ENCODE data around the gene THYN1. TPM values are rescaled to one million over a fixed set of nuclear protein-coding genes. Genes with fewer than 3 reads are reported as not detected.

THYN1 gene
- total RNA-seq, 1 experiment from 2014 or later, result 88.3 TPM

DNA sequence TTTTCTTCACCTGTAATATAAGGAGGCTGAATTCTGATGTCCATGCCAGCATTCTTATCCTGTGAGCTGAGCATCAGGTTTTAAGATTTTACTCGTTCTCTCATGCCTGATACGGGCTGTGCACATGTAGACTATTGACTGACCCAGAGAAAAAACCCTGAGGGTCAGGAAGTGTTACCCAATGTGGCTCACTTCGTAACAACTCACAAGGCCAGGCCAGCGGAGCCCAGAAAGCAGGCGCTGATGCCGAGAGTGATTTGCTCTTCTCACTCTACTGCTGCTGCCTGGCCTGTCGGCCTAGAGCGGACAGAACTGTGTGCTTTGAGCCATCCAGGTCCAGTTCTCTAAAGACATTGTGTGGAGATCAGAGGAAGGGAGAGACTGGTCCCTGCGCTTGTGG lies 10.8 kb downstream of the THYN1 start:
- Mint-ChIP-seq H3K4me3 (ENCODE audit: unreplicated experiment) (no peak overlapping the region), H3K36me3 (ENCODE audit: insufficient read depth, unreplicated experiment) (peaks cover 34% of the 10 kb centered on the region), H3K4me1 (ENCODE audit: low read depth, unreplicated experiment) (no peaks in the 10 kb centered on the region), H3K9me3 (ENCODE audit: unreplicated experiment) (no peaks in the 10 kb centered on the region), H3K27ac (ENCODE audit: unreplicated experiment) (no peak overlapping the region), H3K27me3 (ENCODE audit: insufficient read depth, unreplicated experiment) (no peaks in the 10 kb centered on the region)
- Histone ChIP-seq H3K4me3 (ENCODE audit: low read depth, low read length) (no peak overlapping the region), H3K4me1 (no peaks in the 10 kb centered on the region), H3K27me3 (replicated peaks; ENCODE audit: control insufficient read depth, insufficient read depth, low read length) (no peaks in the 10 kb centered on the region), H3K36me3 (ENCODE audit: control insufficient read depth, insufficient read depth, low read length) (0 out of 2 replicates have a peak, but pooled peaks cover 3% of the 10 kb centered on the region), H3K9me3 (no peaks in the 10 kb centered on the region)
- ChIA-PET POLR2A (no interaction called here), CTCF (interaction anchor here (1.0 kb wide), 1 partner anchor 20 kb away, joined by 3 read pairs; no protein-coding TSS in a partner anchor)
- TF ChIP-seq, protein P1, sequence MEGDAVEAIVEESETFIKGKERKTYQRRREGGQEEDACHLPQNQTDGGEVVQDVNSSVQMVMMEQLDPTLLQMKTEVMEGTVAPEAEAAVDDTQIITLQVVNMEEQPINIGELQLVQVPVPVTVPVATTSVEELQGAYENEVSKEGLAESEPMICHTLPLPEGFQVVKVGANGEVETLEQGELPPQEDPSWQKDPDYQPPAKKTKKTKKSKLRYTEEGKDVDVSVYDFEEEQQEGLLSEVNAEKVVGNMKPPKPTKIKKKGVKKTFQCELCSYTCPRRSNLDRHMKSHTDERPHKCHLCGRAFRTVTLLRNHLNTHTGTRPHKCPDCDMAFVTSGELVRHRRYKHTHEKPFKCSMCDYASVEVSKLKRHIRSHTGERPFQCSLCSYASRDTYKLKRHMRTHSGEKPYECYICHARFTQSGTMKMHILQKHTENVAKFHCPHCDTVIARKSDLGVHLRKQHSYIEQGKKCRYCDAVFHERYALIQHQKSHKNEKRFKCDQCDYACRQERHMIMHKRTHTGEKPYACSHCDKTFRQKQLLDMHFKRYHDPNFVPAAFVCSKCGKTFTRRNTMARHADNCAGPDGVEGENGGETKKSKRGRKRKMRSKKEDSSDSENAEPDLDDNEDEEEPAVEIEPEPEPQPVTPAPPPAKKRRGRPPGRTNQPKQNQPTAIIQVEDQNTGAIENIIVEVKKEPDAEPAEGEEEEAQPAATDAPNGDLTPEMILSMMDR (IDR thresholded peaks at IDR 0.05; ENCODE audit: insufficient read depth in 1 of 2, low read depth in 1 of 2, low read length in 1 of 2, severe bottlenecking in 1 of 2, unreplicated experiment in 1 of 2), result no peak
- DNase-seq, result peak in 1 of 2 experiments; percentile 24
- no TSS peak for BruUV-seq (replicated peaks)
- intact Hi-C loops (cut with micrococcal nuclease; ENCODE audit: unreplicated experiment), result no loop called here

DNA sequence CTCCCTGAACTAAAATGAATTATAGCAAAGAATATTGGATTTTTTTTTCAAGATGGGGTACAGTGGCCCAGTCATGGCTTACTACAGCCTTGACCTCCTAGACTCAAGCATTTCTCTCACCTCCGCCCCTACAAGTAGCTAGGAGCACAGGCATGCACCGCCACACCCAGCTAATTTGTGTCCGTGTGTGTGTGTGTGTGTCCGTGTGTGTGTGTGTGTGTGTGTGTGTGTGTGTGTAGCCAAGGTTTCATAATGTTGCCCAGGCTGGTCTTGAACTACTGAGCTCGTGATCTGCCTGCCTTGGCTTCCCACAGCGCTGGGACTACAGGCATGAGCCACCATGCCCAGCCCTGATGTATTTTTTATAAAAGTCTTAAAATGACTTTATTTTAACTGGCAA lies 12.6 kb downstream of the THYN1 start:
- H3K4me1 ChIP-seq, result no peaks in the 10 kb centered on the region
- CTCF ChIA-PET, result interaction anchor here (1.0 kb wide), 1 partner anchor 14 kb away, joined by 3 read pairs; no protein-coding TSS in a partner anchor
- Mint-ChIP-seq H3K4me3 (ENCODE audit: unreplicated experiment) (no peak overlapping the region), H3K27ac (ENCODE audit: unreplicated experiment) (no peak overlapping the region), H3K27me3 (ENCODE audit: insufficient read depth, unreplicated experiment) (no peaks in the 10 kb centered on the region), H3K36me3 (ENCODE audit: insufficient read depth, unreplicated experiment) (peaks cover 31% of the 10 kb centered on the region), H3K4me1 (ENCODE audit: low read depth, unreplicated experiment) (no peaks in the 10 kb centered on the region), H3K9me3 (ENCODE audit: unreplicated experiment) (no peaks in the 10 kb centered on the region)
- H3K36me3 ChIP-seq (ENCODE audit: control insufficient read depth, insufficient read depth, low read length), result 0 out of 2 replicates have a peak, but pooled peaks cover 3% of the 10 kb centered on the region
- H3K27me3 ChIP-seq (replicated peaks; ENCODE audit: control insufficient read depth, insufficient read depth, low read length), result no peaks in the 10 kb centered on the region
- no peaks in the 10 kb centered on the region for H3K9me3 ChIP-seq
- POLR2A ChIA-PET, result no interaction called here
- H3K4me3 ChIP-seq (ENCODE audit: low read depth, low read length), result no peak overlapping the region
- TF ChIP-seq, protein P1 (IDR thresholded peaks at IDR 0.05; ENCODE audit: insufficient read depth in 1 of 2, low read depth in 1 of 2, low read length in 1 of 2, severe bottlenecking in 1 of 2, unreplicated experiment in 1 of 2), result no peak
- peak in 1 of 2 experiments; percentile 17 for DNase-seq
- BruUV-seq (replicated peaks), result no TSS peak
- intact Hi-C loops (cut with micrococcal nuclease; ENCODE audit: unreplicated experiment), result no loop called here

DNA sequence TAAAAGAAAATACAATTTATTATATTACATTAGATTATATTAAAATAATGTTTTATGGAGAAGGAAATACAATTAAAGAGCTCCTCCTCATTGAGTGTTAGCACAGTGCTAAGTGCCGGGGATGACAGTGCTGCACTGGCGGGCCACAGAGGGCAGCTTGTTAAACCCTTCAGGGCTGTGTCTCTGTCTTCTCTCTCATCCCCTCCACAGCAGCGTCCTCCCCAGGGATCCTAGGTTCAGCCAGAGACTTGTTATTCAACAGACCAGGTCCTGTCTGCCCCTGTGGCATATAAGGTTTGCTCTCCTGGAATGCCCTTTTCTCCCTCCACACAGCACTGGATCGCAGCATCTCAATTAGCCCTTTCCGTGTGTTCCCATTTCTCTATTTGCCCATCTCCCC lies 14.2 kb downstream of the THYN1 start:
- Histone ChIP-seq H3K9me3 (no peaks in the 10 kb centered on the region), H3K27me3 (replicated peaks; ENCODE audit: control insufficient read depth, insufficient read depth, low read length) (no peaks in the 10 kb centered on the region), H3K36me3 (ENCODE audit: control insufficient read depth, insufficient read depth, low read length) (0 out of 2 replicates have a peak, but pooled peaks cover 3% of the 10 kb centered on the region), H3K4me1 (no peaks in the 10 kb centered on the region), H3K4me3 (ENCODE audit: low read depth, low read length) (no peak overlapping the region)
- Mint-ChIP-seq H3K36me3 (ENCODE audit: insufficient read depth, unreplicated experiment) (peaks cover 17% of the 10 kb centered on the region), H3K4me1 (ENCODE audit: low read depth, unreplicated experiment) (no peaks in the 10 kb centered on the region), H3K27ac (ENCODE audit: unreplicated experiment) (no peak overlapping the region), H3K27me3 (ENCODE audit: insufficient read depth, unreplicated experiment) (no peaks in the 10 kb centered on the region), H3K9me3 (ENCODE audit: unreplicated experiment) (no peaks in the 10 kb centered on the region), H3K4me3 (ENCODE audit: unreplicated experiment) (no peak overlapping the region)
- TF ChIP-seq, protein P1 (IDR thresholded peaks at IDR 0.05; ENCODE audit: insufficient read depth in 1 of 2, low read depth in 1 of 2, low read length in 1 of 2, severe bottlenecking in 1 of 2, unreplicated experiment in 1 of 2), result no peak
- intact Hi-C loops (cut with micrococcal nuclease; ENCODE audit: unreplicated experiment), result no loop called here
- CTCF ChIA-PET, result no interaction called here
- BruUV-seq (replicated peaks), result no TSS peak
- POLR2A ChIA-PET, result interaction anchor here (0.6 kb wide), 1 partner anchor 74 kb away, joined by 3 read pairs; no protein-coding TSS in a partner anchor
- DNase-seq, result no peak

Measured in Caco-2 (cell line).